ENCODE data around the gene CAPZA1.

CAPZA1 gene

GRCh38 chr1:112717263-112717873, 97.7 kb downstream of the CAPZA1 start:
- no peak for DNase-seq

- peak; percentile 78 for DNase-seq
These were observed 99.2 kb downstream of the CAPZA1 start for GRCh38 chr1:112718691-112719418.

GRCh38 chr1:112719706-112720105, 100.1 kb downstream of the CAPZA1 start:
- no peak for DNase-seq

GRCh38 chr1:112720800-112721199, 101.2 kb downstream of the CAPZA1 start:
- DNase-seq = no peak
